ENCODE measurements around the gene MRPL23.
"Not testable (repeated sequence)": the region's sequence is repeated elsewhere in the genome, so short reads cannot be mapped to it uniquely, and the experiment has no call there.

Gene MRPL23

DNA sequence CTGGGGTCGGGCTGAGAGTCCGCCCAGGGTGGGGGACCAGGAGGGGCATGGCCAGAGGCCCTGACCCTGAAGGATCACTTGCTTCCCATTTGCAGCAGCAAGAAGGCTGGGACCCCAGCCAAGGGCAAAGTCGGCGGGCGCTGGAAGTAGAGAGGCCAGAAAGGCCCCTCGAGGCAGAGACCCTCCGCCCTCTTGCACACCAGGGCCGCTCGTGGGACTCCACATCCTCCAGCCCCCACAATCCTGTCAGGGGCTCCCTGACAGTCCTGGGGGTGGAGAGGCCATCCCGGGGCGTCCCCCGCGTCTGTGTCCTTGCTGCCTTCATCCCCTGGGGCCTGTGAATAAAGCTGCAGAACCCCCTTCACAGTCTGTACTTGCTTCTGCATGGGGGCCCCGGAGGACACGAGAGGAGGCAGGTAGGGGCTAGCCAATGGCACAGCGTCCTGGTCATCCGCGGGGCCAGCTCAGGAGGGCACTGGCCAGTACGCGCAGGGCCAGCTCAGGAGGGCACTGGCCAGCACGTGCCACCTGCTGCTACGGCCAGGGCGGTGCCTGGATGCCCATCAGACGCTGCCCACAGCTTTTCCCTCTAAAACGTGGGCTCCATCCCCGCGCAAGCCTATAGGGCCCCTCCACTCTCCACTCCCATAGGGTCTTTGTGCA, 8.7 kb upstream of the MRPL23 start:
- no peak overlapping the region for H3K4me3 ChIP-seq (replicated peaks in 1 of 2; ENCODE audit: low read depth in 2 of 2, low read length in 2 of 2)
- DNase-seq (ENCODE audit: low read depth in 2 of 2), result no peak
- TF ChIP-seq, protein P1, sequence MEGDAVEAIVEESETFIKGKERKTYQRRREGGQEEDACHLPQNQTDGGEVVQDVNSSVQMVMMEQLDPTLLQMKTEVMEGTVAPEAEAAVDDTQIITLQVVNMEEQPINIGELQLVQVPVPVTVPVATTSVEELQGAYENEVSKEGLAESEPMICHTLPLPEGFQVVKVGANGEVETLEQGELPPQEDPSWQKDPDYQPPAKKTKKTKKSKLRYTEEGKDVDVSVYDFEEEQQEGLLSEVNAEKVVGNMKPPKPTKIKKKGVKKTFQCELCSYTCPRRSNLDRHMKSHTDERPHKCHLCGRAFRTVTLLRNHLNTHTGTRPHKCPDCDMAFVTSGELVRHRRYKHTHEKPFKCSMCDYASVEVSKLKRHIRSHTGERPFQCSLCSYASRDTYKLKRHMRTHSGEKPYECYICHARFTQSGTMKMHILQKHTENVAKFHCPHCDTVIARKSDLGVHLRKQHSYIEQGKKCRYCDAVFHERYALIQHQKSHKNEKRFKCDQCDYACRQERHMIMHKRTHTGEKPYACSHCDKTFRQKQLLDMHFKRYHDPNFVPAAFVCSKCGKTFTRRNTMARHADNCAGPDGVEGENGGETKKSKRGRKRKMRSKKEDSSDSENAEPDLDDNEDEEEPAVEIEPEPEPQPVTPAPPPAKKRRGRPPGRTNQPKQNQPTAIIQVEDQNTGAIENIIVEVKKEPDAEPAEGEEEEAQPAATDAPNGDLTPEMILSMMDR (IDR thresholded peaks at IDR 0.05; ENCODE audit: low read depth, low read length), result no peak

DNA sequence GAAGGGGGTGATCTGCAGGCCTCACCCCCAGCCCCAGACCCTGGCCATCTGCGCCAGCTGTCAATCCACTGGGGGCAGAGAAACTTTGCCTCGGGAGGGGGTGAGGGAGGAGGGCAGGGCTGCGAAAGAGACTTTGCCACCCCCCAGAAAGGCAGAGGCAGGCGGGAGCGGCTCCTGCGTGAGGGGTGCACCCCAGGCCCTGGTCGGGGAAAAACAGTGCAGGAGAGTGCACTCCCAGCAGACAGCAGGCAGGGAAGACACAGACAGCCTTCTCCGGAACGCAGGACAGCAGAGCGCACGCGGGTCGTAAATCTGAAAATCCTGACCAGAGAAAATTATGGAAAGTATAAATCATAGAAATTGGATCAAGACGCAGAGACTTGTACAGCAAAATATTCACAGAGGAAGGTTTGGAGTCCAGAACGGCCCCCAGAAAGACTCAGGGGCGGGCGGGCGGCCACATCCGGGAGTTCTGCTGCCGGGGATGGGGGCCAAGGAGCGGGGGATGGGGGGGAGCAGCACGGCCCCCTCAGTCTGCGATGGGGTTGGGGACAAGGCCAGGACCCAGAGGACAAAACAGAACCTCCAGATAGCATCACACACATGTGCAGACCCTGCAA, 8.0 kb upstream of the MRPL23 start:
- no peak overlapping the region for H3K4me3 ChIP-seq (replicated peaks in 1 of 2; ENCODE audit: low read depth in 2 of 2, low read length in 2 of 2)
- TF ChIP-seq, protein P1 (IDR thresholded peaks at IDR 0.05; ENCODE audit: low read depth, low read length), result no peak
- peak in 1 of 2 donors; percentile 11 for DNase-seq (ENCODE audit: low read depth in 2 of 2)

DNA sequence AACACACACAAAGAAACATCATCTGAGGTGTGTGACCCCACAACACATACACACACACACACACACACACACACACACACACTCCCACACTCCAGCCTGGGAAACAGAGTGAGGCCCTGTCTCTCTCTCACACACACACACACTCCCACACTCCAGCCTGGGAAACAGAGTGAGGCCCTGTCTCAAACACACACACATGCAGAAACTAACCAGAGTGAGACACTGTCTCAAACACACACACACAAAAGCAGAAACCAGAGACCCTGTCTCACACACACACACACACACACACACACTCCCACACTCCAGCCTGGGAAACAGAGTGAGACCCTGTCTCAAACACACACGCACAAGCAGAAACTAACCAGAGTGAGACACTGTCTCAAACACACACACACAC, 7.3 kb upstream of the MRPL23 start:
- H3K4me3 ChIP-seq (replicated peaks in 1 of 2; ENCODE audit: low read depth in 2 of 2, low read length in 2 of 2), result not testable (repeated sequence)
- peak; percentile 23 to 67 for DNase-seq (ENCODE audit: low read depth in 2 of 2)

DNA sequence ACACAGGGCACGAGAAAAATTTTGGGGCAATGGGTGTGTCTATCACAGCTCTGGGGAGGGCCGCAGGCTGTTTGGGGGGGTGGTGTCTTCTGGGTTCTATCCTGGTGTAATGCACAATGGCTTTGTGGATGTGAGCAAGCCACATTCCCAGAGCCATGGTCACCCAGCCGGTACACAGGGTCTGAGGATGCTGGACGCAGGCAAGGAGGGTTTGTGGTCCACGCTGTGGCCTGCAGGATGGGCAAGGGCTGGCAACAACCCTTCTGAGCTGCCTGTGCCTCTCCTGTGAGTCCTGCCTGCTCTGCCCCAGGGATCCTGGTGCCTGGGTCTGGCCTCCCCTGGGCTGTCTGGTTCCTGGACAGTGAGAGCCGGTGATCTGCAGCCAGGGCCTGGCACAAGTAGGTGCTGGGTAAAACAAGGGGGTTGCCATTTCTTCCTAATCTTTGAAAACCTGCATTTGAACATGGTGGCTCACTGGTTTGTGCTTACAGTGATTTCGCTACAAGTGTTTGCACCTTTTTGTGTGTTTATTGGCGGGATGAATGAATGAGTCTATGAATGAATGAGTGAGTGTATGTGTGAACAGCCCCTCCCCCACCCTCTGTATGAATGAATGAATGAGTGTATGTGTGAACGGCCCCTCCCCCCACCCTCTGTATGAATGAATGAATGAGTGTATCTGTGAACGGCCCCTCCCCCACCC, 4.4 kb upstream of the MRPL23 start:
- DNase-seq (ENCODE audit: low read depth in 2 of 2), result no peak
- no peak overlapping the region for H3K4me3 ChIP-seq (replicated peaks in 1 of 2; ENCODE audit: low read depth in 2 of 2, low read length in 2 of 2)
- TF ChIP-seq, protein P1 (IDR thresholded peaks at IDR 0.05; ENCODE audit: low read depth, low read length), result no peak

DNA sequence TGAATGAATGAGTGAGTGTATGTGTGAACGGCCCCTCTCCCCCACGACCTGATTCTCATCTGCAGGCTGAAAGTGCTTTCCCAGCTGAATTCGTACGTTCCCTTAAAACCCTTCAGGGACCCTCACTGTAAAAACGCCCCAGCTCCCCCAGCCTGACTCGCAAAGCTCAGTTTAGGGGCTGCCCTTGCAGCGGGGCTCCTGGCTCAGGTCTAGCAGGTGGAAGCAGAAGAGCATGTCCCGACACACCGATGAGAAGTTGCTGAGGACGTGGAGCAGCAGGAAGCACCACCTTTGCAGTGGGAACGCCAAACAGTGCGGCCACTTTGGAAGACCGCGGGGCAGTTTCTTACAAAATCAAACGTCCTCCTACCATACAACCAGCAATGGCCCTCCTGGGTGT, 3.6 kb upstream of the MRPL23 start:
- DNase-seq (ENCODE audit: low read depth in 2 of 2), result no peak
- TF ChIP-seq, protein P1 (IDR thresholded peaks at IDR 0.05; ENCODE audit: low read depth, low read length), result no peak
- no peak overlapping the region for H3K4me3 ChIP-seq (replicated peaks in 1 of 2; ENCODE audit: low read depth in 2 of 2, low read length in 2 of 2)

DNA sequence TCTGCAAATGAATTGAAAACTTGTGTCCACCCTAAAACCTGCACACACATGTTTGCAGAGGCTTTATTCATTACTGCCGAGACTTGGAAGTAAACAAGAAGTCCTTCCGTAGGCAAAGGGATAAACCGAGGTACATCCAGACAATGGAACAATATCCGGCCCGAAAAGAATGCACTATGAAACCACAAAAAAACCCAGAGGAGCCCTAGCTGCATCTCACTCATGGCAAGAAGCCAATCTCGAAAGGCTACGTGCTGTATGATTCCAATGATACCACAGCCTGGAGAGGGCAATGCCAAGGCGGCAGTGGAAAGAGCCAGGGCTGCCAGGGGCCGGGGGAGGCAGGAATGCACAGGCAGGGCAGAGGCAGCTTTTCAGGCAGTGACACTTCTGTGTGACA, 3.2 kb upstream of the MRPL23 start:
- TF ChIP-seq, protein P1 (IDR thresholded peaks at IDR 0.05; ENCODE audit: low read depth, low read length), result no peak
- DNase-seq (ENCODE audit: low read depth in 2 of 2), result peak; percentile 38 to 71
- no peak overlapping the region for H3K4me3 ChIP-seq (replicated peaks in 1 of 2; ENCODE audit: low read depth in 2 of 2, low read length in 2 of 2)

DNA sequence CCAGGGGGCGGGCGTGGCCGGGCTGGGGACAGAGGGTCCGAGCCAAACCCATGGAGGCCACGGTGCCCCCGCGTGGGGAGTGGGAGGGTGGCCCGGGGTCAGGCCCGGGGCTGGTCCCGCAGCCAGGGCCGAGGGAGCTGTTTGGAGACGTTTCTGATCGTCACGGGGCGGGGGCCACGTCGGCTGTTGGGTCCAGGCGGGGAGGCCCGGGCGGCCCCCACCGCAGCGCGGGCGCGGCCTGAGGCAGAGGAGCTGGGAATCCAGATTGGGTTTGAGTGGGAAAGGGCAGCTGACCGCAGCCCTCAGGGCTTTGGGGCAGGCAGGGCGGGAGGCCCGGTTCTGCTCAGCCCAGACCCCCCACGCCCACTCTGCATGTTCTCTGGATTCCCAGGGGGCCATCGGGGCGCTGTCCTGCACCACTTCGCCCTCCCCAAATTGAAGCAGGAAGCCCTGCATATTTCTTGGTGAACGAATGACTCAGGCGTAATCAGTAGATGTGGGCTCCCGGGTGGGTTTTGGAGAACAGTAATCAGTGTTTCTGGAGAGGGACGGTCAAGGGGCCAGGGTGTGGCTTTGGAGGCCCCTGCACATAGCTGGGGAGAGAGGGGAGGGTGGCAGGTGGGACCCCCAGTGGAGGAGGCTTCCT, 583 bp downstream of the MRPL23 start:
- no peak overlapping the region for H3K4me3 ChIP-seq (replicated peaks in 1 of 2; ENCODE audit: low read depth in 2 of 2, low read length in 2 of 2)
- TF ChIP-seq, protein P1 (IDR thresholded peaks at IDR 0.05; ENCODE audit: low read depth, low read length), result no peak
- no peak for DNase-seq (ENCODE audit: low read depth in 2 of 2)
